ENCODE measurements around the gene ACE2.

The ACE2 gene

DNA sequence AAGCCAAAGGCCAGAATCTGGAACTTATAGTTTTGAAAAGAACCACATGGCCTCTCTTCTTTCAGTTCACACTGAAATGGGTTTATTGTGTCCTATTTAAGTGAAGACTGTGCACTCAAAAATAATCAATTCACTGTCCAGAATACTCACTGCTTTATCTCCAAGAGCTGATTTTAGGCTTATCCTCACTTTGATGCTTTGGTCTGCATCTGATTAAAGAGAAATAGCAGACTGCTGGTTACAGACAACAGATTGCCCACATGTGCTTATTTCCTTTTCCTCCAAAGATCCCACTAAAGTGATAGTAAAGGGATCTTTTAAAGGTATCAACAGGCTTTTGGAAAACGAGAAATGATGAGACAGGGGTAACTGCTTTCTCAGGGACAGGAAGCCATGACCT is 30.6 kb downstream of the ACE2 start:
- no peak for DNase-seq

DNA sequence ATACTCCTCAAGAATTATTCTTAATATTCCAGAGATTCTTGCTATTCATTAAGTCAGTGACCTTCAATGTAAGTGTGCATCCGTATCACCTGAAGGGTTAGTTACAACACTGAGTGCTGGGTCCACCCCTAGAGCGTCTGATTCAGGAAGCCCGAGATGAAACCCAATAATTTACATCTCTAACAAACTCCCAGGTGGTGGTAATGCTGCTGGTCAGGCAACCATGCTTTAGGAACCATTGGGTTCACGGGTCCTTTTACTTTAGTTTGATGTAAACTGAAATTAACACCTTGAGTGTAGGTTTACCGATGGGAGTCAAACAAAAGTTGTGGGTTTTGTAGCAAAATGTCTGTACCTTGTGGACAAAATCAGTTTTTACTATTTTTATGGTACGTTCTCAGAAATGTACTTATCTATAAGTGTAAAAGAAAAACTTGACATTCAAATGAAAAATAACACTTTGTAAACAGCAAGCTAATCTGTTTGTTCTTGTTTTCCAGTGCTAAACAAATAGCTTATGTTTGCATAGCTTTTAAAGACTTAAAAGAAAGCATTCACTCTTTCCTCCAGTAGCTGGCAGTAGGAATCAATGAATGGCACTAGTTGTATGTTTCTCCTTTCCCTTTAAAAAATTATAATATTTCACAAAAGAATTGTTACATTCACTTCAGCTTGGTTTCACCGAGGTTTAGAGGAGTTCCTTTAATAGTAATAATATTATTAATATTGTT is 32.7 kb downstream of the ACE2 start:
- DNase-seq, result no peak

DNA sequence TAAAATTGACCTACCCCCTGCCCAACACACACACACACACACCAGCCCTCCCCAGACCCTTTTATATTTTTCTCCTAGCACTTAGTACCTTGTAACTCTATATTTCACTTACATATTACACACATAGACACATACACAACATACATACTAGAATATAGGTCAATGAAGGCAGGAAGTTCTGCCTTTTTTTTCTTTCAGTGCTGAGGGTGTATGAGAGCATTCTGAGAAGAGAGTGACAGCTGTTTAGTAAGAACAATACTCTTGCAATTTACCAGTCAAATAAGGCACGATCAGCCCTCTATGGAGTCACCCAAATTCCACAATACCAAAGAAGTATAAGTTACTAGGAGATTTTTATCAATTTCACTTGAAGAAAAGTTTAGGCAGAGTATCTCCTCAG is 33.5 kb downstream of the ACE2 start:
- no peak for DNase-seq

GRCh38 chrX:15566244-15566643 is 34.5 kb downstream of the ACE2 start:
- no peak for DNase-seq

DNA sequence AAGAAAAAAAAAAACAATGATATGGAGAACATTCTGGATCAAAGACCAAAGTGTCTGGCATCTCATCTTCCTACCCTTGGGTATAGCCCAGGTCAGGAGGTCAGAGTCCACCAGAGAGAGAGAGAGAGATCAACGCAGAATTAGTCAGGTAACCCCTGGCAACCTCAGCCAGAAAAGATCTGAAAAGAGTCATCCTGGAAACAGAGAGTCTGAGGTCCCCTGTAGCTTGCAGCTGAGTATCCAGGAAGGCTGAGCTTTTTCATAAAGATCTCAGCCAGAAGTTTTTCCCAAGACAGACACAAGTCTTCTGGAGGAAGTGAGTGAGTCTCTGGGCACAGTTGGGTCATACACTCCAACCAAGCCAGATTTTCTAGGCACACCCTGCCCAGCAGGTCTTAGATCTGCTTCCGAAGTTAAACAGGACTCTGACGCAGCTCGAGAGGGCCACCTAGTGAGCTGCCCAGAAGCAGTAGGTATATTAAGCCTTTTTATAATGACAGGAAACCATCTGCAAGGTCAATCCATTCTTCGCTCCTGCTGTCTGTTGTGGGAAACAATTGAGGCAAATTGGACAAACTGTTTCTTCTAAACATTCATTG is 35.7 kb downstream of the ACE2 start:
- no peak for DNase-seq

DNA sequence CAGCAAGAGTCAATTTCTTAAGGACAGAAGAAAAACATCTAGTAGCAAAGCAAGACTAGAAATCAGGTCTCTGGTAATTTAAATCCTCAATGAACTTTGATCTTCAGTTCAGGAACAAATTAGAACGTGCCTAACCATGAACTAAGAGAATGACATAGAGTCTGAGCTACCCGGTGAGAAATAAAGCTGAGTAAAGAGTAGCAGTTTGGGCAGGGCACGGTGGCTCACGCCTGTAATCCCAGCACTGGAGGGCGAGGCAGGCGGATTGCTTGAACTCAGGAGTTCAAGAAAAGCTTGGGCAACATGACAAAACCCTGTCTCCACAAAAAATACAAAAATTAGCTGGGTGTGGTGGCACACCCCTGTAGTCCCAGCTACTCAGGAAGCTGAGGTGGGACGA is 37.7 kb downstream of the ACE2 start:
- no peak for DNase-seq

DNA sequence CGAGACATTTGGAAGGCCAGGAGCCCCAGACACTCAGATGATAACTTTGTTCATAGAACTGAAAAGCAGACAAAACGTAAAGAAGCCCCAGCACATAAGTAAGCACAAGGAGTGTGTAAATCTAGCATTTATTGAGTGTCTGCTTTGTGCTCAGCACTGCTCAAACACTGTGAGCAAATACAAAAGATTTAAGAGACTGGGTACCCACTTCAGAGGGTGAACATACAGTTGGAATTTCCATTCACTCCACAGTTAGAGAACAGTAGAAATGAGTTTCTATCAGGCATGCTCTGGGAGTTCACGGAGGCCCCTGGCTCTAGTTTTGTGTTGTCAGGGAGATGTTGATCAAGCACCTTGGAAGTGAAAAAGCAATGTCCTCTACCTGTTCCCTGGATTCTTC is 39.8 kb downstream of the ACE2 start:
- no peak for DNase-seq

- no peak for DNase-seq
Observed at GRCh38 chrX:15559227-15559626, 41.5 kb downstream of the ACE2 start.

DNA sequence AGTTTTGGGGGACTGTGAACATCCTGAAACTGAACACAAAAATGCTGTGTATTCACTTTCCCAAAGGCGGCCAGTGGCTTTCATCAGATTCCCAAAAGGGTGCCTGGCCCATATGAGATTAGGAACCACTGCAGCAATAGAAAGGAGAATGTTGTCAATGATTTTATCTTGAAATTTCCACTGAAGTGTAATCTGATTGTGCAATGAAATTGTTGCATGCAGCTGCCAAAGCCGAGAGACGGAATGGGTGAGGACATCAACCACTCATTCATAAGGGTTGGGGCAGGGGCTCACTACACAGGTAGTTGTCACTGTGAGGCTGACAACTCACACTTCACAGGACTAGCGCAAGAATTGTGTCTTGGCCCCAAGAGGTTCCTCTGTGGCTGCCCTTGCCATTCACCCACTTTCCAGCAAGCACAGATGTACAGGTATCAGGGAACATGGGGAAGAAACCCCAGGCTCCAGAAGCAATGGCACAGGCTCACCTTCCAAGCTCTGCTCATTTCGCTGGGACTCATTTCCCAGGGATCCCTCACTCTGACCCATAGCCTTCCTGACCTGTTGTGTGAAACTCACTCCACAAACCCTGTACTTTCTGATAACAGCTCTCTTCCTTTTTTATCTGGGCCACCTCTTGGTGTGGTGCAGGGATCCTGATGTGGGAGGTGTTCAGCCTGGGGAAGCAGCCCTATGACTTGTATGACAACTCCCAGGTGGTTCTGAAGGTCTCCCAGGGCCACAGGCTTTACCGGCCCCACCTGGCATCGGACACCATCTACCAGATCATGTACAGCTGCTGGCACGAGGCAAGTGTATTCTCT is 51.4 kb downstream of the ACE2 start:
- DNase-seq, result no peak

GRCh38 chrX:15547356-15547755 is 53.4 kb downstream of the ACE2 start:
- no peak for DNase-seq

GRCh38 chrX:15546745-15547144 is 54.0 kb downstream of the ACE2 start:
- no peak for DNase-seq

DNA sequence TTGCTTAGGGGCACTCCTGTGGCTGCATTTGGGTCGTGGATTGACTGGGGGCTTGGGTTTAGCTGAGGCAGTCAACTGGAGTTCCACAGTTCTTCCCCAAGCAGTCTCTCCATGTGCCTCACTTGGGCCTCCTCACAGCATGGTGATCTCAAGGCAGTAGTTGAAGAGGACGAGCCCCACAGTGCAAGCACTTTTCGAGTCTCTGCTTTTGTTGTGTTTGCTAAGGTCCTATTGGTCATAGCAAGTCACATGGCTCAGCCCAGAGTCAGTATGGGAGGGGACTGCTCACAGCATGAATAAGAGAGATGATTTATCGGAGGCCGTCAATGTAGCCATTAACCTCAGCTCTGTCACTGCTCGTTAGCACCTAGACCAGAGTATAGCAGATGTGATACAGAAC is 70.4 kb downstream of the ACE2 start:
- DNase-seq, result no peak

DNA sequence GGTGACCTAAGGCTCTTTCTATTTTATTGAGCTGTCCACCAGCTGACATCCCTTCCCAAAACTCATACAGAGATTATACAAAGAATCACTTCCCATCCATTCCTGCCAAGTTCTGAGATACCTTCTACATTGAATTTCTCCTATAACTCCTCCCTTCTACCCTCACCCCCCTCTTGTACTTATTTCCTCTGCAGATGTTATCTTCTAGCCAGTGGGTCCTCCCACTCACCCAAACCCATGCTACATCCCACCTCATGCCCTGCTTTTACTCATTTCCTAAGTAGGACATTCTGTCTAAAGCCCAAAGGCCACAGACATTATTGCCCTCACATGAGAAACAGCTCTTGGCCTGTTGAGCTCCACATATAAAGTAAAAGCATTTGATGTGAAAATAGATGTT is 71.6 kb downstream of the ACE2 start:
- DNase-seq, result no peak

GRCh38 chrX:15525664-15526416 is 74.9 kb downstream of the ACE2 start:
- DNase-seq, result no peak

- DNase-seq, result no peak
Observed at GRCh38 chrX:15524417-15524816, 76.3 kb downstream of the ACE2 start.

DNA sequence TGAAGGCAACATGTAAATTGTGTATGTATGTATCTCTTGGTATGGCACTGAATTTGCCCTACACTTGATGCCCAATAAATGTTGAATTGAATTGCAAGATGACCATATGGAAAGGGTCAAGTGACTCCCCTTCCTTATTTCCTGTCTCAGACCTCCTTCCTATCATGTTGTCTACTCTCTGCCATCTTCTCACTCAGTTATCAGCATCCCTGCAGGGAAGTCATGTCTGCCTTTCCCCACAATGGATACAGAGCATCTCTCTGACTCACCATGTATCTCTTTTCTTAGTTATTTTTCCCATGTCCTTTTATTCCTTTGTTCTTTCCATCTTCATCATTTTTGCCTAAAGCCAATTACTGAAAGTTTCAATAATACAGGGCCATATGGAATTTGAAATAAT is 77.7 kb downstream of the ACE2 start:
- no peak for DNase-seq

DNA sequence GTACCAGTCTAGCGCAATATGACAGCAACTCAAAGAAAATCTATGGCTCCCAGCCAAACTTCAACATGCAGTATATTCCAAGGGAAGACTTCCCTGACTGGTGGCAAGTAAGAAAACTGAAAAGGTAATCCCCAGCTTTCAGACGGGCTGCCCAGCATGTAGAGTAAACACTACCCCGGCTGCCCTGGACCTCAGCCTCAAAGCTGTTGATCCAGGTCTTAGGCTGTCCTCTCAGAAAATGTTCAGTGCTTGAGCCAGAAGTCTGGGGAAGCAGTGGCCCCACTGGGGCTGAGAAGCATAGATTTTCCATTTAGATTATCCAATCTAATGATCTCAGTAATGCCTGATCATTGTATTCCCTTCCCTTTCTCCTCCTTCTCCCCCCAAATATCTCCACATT is 78.3 kb downstream of the ACE2 start:
- DNase-seq, result no peak

DNA sequence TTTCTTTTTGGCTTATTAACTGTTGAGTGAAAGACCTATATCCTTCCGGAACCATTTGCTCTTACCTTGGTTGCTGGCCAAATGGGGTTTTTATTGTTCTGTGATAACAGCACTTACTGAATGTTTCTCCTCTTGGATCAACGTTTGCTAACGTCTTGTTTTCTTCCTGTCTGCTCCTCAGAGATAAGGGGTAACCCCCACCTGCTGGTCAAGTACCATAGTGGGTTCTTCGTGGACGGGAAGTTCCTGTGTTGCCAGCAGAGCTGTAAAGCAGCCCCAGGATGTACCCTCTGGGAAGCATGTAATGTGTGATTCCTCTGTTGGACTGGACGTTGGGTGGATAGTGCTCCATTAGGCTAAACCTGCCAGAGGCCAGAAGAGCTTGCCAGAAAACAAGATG is 84.8 kb downstream of the ACE2 start:
- no peak for DNase-seq

DNA sequence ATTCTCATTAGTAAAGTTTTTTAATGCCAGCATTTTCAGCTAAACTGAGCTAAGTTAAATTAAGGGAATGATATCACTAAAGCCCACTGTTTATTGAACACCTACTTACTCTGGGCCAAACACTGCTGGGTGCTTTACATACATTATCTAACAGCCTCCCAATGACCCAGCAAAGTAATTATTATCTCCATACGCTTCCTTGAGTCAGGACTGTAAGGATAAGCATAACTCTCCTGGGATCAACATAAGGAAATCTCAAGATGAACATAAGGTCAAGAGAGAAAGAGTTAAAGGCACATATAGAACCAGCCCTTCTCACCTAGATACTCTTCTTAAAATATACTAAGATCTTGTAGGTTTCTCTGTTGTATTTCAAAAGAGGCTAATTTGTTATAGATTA is 86.5 kb downstream of the ACE2 start:
- DNase-seq, result no peak

GRCh38 chrX:15512401-15512965 is 88.3 kb downstream of the ACE2 start:
- DNase-seq, result no peak

GRCh38 chrX:15511563-15511962 is 89.2 kb downstream of the ACE2 start:
- DNase-seq, result no peak

Measured in activated T-cell treated with anti-CD3 and anti-CD28 coated beads for 4 hours (primary cell).